Fibroblast of pulmonary artery (primary cell): Measurements from ENCODE around the gene MYH9.
A peak's percentile ranks its signal among the peaks of the same experiment; 100 is the strongest.

Experiments
- DNase-seq: peaks from one replicate; pipeline ENCODE4 v3.0.0-alpha.2; 2010; ENCODE audit warnings: low read depth
- H3K4me3 ChIP-seq: replicated peaks from 2 replicates; pipeline ENCODE4 v1.5.1; 2011; ENCODE audit warnings: low read depth, mild to moderate bottlenecking, control low read depth, low read length, moderate library complexity
- TF ChIP-seq, protein P1 (sequence below): IDR thresholded peaks from 2 replicates; pipeline ENCODE4 v1.5.1; 2011; ENCODE audit warnings: mild to moderate bottlenecking, control low read depth, low read length, inconsistent platforms; ENCODE audit errors: missing control alignments

MYH9 gene

DNA sequence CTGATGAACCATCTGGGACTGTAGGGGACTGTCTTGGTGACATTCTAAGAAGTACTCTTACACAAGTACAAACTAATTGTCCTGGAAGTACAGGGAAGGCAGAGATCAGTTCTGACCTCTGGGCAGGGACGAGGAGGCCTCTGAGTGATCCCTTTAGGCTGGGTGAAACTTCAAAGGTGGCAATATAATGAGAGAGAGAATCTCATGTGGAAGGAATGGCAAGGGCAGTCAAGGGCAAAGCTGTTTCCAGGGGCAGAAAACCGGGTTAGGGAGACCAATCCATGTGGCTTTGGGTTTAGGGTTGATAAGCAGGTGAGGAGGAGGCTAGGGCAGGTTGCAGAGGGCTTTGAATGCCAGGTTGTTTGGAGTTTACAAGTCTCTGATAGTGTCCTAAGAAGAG, 21.3 kb upstream of the MYH9 start:
- TF ChIP-seq, protein P1, sequence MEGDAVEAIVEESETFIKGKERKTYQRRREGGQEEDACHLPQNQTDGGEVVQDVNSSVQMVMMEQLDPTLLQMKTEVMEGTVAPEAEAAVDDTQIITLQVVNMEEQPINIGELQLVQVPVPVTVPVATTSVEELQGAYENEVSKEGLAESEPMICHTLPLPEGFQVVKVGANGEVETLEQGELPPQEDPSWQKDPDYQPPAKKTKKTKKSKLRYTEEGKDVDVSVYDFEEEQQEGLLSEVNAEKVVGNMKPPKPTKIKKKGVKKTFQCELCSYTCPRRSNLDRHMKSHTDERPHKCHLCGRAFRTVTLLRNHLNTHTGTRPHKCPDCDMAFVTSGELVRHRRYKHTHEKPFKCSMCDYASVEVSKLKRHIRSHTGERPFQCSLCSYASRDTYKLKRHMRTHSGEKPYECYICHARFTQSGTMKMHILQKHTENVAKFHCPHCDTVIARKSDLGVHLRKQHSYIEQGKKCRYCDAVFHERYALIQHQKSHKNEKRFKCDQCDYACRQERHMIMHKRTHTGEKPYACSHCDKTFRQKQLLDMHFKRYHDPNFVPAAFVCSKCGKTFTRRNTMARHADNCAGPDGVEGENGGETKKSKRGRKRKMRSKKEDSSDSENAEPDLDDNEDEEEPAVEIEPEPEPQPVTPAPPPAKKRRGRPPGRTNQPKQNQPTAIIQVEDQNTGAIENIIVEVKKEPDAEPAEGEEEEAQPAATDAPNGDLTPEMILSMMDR, result no peak
- DNase-seq, result no peak
- no peak overlapping the region for H3K4me3 ChIP-seq

DNA sequence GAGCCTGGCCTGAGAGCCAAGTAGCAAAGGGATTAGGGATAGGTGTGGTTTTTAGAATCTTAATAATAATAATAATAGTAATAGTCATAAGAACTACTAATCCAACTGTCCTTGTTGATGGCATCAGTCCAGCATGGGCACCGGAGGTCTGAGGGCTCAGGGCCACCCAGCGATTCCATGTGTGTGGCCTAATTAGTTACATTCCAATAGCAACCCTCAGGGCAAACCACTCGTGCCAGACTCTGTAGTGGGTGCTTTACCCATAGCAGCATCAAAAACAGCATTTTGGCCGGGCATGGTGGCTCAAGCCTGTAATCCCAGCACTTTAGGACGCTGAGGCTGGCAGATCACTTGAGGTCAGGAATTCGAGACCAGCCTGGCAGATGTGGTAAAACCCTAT, 19.0 kb upstream of the MYH9 start:
- TF ChIP-seq, protein P1, result no peak
- DNase-seq, result no peak

DNA sequence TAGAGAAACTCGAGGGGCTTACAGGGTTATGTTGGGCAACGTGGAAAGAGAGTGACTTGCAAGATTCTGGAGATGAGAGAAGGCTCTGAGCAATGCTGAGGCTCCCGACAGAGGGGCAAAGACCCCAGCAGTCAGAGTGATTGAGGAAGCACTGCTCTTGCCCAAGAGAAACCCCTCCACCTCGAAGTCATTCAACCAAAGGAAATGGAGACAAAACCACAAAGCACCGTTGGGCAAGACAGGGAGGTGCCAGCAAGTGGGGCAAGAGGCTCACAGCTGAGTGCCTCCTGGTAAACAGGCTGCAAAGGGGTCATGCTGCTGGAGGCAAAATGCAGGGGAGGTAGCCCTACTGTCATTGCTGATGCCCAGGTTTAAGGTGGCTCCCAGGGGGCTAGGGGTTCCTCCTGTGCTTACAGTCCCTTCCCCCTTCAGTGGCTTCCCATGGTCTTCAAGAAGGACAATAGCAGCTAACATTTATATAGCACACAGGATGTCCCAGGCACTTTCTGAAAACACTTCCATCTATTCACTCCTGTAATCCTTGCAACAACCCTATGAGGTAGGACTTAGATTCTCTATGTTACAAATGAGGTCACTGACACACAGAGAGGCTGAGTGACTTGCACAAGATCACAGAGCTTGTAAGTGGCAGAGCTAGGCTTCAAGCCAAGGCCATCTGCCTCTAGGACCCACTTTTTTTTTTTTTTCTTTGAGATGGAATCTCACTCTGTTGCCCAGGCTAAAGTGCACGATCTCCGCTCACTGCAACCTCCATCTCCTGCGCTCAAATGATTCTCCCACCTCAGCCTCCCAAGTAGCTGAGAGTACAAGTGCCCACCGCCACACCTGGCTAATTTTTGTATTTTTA, 18.1 kb upstream of the MYH9 start:
- DNase-seq, result peak; percentile 61
- TF ChIP-seq, protein P1, result no peak
- no peak overlapping the region for H3K4me3 ChIP-seq

More for the DNA sequence above, 19.0 kb upstream of the MYH9 start:
- no peak overlapping the region for H3K4me3 ChIP-seq

DNA sequence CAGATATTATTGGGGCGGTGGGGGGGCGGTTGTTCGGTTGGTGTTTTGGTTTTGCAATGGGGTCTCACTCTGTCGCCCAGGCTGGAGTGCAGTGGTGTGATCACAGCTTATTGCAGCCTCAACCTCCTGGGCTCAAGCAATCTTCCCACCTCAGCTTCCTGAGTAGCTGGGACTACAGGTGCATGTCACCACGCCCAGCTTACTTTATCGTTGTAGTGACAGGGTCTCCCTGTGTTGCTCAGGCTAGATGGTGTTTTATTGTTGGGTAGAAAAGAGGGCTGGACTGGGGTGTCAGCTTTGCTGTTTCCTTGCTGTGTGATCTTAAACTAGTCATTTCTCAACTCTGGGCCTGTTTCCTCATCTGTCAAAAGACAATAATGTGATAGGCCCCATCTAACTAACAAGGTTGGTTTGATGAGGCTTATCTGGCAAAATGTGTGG, 17.5 kb upstream of the MYH9 start:
- TF ChIP-seq, protein P1, result no peak
- no peak overlapping the region for H3K4me3 ChIP-seq
- DNase-seq, result no peak

DNA sequence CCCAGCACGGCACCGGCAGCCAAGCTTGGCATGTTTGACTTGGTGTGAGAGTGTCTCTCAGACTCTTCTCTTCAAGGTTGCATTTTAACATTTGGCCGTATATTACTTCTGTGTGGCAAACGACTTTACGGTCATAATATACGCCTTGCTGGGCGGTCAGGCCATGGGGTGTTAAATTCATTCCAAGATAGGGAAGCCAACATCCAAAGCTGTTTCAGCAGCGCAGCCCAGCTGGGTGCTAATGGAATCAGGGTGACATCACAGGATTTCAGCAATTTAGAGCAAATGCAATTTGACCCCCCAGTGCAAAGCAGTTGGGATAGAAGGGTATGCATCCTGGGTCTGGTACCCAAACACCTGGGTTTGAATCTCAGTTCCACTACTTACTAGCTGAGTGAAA, 16.7 kb upstream of the MYH9 start:
- H3K4me3 ChIP-seq, result no peak overlapping the region
- no peak for DNase-seq
- TF ChIP-seq, protein P1, result no peak

DNA sequence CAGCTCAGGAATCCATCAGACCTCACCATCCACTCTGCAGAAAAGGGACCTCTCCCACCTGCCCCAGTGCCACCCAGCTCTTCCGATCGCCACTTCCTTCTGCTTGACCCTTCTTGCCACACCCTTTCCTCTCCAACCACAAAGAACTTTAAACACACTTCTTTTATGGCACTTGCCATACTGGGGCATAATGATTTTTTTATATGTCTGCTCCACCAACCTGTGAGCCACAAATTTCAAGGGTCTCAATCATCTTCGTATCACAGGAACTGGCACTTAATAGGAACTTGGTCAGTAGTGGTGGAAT, 11.7 kb upstream of the MYH9 start:
- TF ChIP-seq, protein P1, result no peak
- H3K4me3 ChIP-seq, result no peak overlapping the region
- no peak for DNase-seq
